PC-3 (cell line): ENCODE measurements around the gene RHBG. TPM values are rescaled to one million over a fixed set of nuclear protein-coding genes. Genes with fewer than 3 reads are reported as not detected.
A peak's percentile ranks its signal among the peaks of the same experiment; 100 is the strongest.

Experiments used
- ATAC-seq: fragments of 200-7000 bp; cut with Tn5 transposase; 2 replicates; pipeline ENCODE4 v1.9.1; 2020; ENCODE audit warnings: mild to moderate bottlenecking, moderate library complexity
- BruUV-seq: library from RNA; stranded (reverse); fragments of 400-500 nt; replicated peaks from 2 replicates; lab custom pipeline; 2021; lab: Mats Ljungman, UMichigan
- CTCF ChIA-PET: fragments of 300-600 bp; sonication (Branson Sonifier 250); formaldehyde crosslinking; loops from one replicate; lab custom pipeline; 2022; ENCODE audit warnings: antibody characterized with exemption; lab: Charles Lee
- POLR2A ChIA-PET: fragments of 300-600 bp; sonication (Branson Sonifier 250); formaldehyde crosslinking; loops from one replicate; lab custom pipeline; 2022; ENCODE audit warnings: antibody characterized with exemption; ENCODE audit not compliant: unreplicated experiment; lab: Charles Lee
- DNase-seq: peaks from one replicate; pipeline ENCODE4 v3.0.0-alpha.2; 2015
- H2AFZ ChIP-seq: fragments of 300-600 bp; sonication (generic); 2 replicates; pipeline ENCODE4 v1.6.0; 2016; ENCODE audit warnings: antibody characterized with exemption, low read length
- H3F3A ChIP-seq: fragments of 300-600 bp; sonication (generic); one replicate; pipeline ENCODE4 v1.6.0; 2017; ENCODE audit warnings: antibody characterized with exemption, low read length, control low read depth, mild to moderate bottlenecking; ENCODE audit not compliant: unreplicated experiment
- H3K27ac ChIP-seq: fragments of 300-600 bp; sonication (generic); 2 replicates; pipeline ENCODE4 v1.5.1; 2016; ENCODE audit warnings: mild to moderate bottlenecking, low read length
- H3K27me3 ChIP-seq: fragments of 300-600 bp; sonication (generic); 2 replicates; pipeline ENCODE4 v1.6.1; 2016; ENCODE audit warnings: low read length, mixed read lengths
- H3K36me3 ChIP-seq: fragments of 300-600 bp; sonication (generic); 2 replicates; pipeline ENCODE4 v1.6.1; 2016; ENCODE audit warnings: low read depth, mixed run types, low read length, mixed read lengths
- H3K4me1 ChIP-seq: fragments of 300-600 bp; sonication (generic); 2 replicates; pipeline ENCODE4 v1.5.1; 2016; ENCODE audit warnings: low read length; ENCODE audit not compliant: insufficient read depth
- H3K4me2 ChIP-seq: fragments of 300-600 bp; sonication (generic); 2 replicates; pipeline ENCODE4 v1.6.0; 2016; ENCODE audit warnings: low read length
- H3K4me3 ChIP-seq: fragments of 300-600 bp; sonication (generic); 2 replicates; pipeline ENCODE4 v1.5.1; 2016; ENCODE audit warnings: mild to moderate bottlenecking, low read length, mixed read lengths
- H3K79me2 ChIP-seq: fragments of 300-600 bp; sonication (generic); 2 replicates; pipeline ENCODE4 v1.6.1; 2017; ENCODE audit warnings: low read length, mixed read lengths
- H3K9ac ChIP-seq: fragments of 300-600 bp; sonication (generic); 2 replicates; pipeline ENCODE4 v1.6.0; 2016; ENCODE audit warnings: mild to moderate bottlenecking, low read length
- H3K9me2 ChIP-seq: fragments of 300-600 bp; sonication (generic); replicated peaks from 2 replicates; pipeline ENCODE4 v1.6.1; 2016; ENCODE audit warnings: mixed run types, low read length, mixed read lengths
- H3K9me3 ChIP-seq: fragments of 300-600 bp; sonication (generic); 2 replicates; pipeline ENCODE4 v1.6.1; 2016; ENCODE audit warnings: low read length, mixed read lengths
- H4K20me1 ChIP-seq: fragments of 300-600 bp; sonication (generic); 2 replicates; pipeline ENCODE4 v1.6.1; 2016; ENCODE audit warnings: low read length, mixed read lengths
- CTCF ChIP-seq: fragments of 300-600 bp; sonication (generic); conservative IDR thresholded peaks from 2 replicates; pipeline ENCODE4 v1.5.1; 2017; ENCODE audit warnings: antibody characterized with exemption, low read depth, mild to moderate bottlenecking, low read length
- EZH2 ChIP-seq: fragments of 300-600 bp; sonication (generic); IDR thresholded peaks from one replicate; pipeline ENCODE4 v1.6.1; 2017; ENCODE audit warnings: antibody characterized with exemption, mild to moderate bottlenecking, low read length; ENCODE audit not compliant: unreplicated experiment
- EZH2phosphoT487 ChIP-seq: fragments of 300-600 bp; sonication (generic); IDR thresholded peaks from 2 replicates; pipeline ENCODE4 v1.6.1; 2018; ENCODE audit warnings: mild to moderate bottlenecking, antibody characterized with exemption, low read length, borderline replicate concordance
- intact Hi-C: fragments of 100-400 bp; cut with micrococcal nuclease; formaldehyde crosslinking; loops from 2 replicates; pipeline ENCODE4 v1.9.0; 2023
- total RNA-seq: library from RNA; depleted of rRNA; stranded (reverse); fragments of >200 nt; gene quantifications from 2 replicates; pipeline ENCODE4 v1.2.3, GENCODE V29; 2014

Gene RHBG
- total RNA-seq, 1 experiment from 2014 or later, result 0.26 TPM

DNA sequence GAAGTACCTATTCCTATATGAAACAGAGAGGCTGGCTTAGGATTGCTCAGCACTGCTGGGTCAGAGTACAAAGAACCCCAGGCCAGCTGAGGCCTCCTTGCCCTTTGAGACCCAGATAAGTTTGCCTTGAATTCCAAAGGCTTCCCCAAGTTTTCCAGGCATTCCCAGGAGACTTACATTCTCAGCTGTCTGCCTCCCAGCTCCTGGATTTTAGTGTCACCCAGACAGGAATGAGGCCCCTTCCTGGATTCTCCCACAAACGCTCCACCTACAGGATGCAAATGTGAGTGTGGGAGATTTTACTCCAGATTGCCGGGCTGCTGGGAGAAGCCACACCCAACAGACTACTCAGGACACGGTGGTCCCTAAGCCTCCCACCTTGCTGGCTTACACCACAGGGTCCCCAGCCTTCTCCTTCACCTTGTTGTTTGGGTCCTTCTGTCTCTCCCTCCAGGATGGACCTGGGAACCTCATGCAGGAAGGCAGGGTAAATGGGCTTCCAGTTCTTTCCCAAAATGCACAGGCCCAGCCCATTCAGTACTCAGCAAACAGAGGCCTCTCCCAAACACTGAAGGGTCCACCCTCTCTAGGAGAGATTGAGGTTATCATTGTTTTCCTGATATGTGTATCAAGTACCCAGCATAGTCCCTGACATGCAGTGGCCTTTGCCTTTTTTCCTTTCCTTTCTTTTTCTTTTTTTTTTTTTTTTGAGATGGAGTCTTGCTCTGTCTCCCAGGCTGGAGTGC, 10.6 kb downstream of the RHBG start:
- H3K9ac ChIP-seq, result no peak overlapping the region
- H4K20me1 ChIP-seq, result no peaks in the 10 kb centered on the region
- H3K4me1 ChIP-seq, result peaks cover 12% of the 10 kb centered on the region; the same call in 1 of the 2 replicates
- CTCF ChIA-PET, result interaction anchor here (0.6 kb wide), 1 partner anchor 30 kb away, joined by 4 read pairs; no protein-coding TSS in a partner anchor
- BruUV-seq, result no TSS peak
- H3K79me2 ChIP-seq, result no peaks in the 10 kb centered on the region
- no peak overlapping the region for H3K4me3 ChIP-seq
- peak; percentile 61 for DNase-seq
- no peak overlapping the region for H3K4me2 ChIP-seq
- no peaks in the 10 kb centered on the region for H3F3A ChIP-seq
- H3K36me3 ChIP-seq, result no peaks in the 10 kb centered on the region
- POLR2A ChIA-PET, result no interaction called here
- peak; percentile 42 for TF ChIP-seq CTCF
- no peak for TF ChIP-seq EZH2
- no peak for TF ChIP-seq EZH2phosphoT487
- H3K27ac ChIP-seq, result no peak overlapping the region
- peak overlapping the region; percentile 66 for H2AFZ ChIP-seq
- H3K27me3 ChIP-seq, result no peaks in the 10 kb centered on the region
- H3K9me3 ChIP-seq, result no peaks in the 10 kb centered on the region
- intact Hi-C loops, result no loop called here
- no peaks in the 10 kb centered on the region for H3K9me2 ChIP-seq
- peak; percentile 36 for ATAC-seq

DNA sequence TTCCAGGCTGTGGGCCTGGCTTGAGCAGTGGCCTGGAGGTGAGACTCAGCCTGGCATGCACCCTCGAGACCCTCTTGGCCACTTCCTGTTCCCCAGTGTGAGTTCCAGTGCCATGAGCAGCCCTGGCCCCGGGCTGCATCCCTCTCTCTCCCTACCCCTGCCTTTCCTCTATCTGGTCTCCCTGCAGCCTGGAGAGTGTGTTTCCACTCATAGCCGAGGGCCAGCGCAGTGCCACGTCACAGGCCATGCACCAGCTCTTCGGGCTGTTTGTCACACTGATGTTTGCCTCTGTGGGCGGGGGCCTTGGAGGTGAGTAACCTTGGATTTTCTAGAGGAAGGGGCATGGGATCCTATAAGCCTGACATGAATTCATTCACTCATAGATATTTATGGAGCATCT, 13.6 kb downstream of the RHBG start:
- no peaks in the 10 kb centered on the region for H3K9me2 ChIP-seq
- H3K4me3 ChIP-seq, result no peak overlapping the region
- no peaks in the 10 kb centered on the region for H3K27me3 ChIP-seq
- ATAC-seq (peak; percentile 32), DNase-seq (peak; percentile 42)
- ChIA-PET POLR2A (no interaction called here), CTCF (interaction anchor here (0.6 to 1.6 kb wide), 2 partner anchors 59 to 63 kb away, joined by 3 to 12 read pairs; no protein-coding TSS in a partner anchor)
- no peaks in the 10 kb centered on the region for H3F3A ChIP-seq
- H3K79me2 ChIP-seq, result no peaks in the 10 kb centered on the region
- peaks cover 12% of the 10 kb centered on the region; the same call in 1 of the 2 replicates for H3K4me1 ChIP-seq
- no peak overlapping the region for H3K9ac ChIP-seq
- no peak overlapping the region for H3K4me2 ChIP-seq
- peak overlapping the region; percentile 19; the same call in 1 of the 2 replicates for H2AFZ ChIP-seq
- H3K36me3 ChIP-seq, result no peaks in the 10 kb centered on the region
- H4K20me1 ChIP-seq, result no peaks in the 10 kb centered on the region
- no peaks in the 10 kb centered on the region for H3K9me3 ChIP-seq
- TF ChIP-seq EZH2 (no peak), EZH2phosphoT487 (no peak), CTCF (no peak)
- intact Hi-C loops, result no loop called here
- no TSS peak for BruUV-seq
- H3K27ac ChIP-seq, result no peak overlapping the region
